GM18951 (cell line): ENCODE results near the gene GNB1.

ENCODE experiments used
- POLR2A ChIP-seq: IDR thresholded peaks from 4 replicates; pipeline ENCODE4 v1.6.1; 2011; ENCODE audit warnings: mild to moderate bottlenecking; ENCODE audit not compliant: insufficient read length, insufficient read depth; ENCODE audit errors: extremely low read depth
- in situ Hi-C: fragments of 300-500 bp; cut with MboI; formaldehyde crosslinking; loops from one replicate; pipeline ENCODE4 v1.12.0; 2022; ENCODE audit warnings: low sequenced_read_pairs, mixed read lengths, inconsistent platforms; ENCODE audit not compliant: unreplicated experiment

The GNB1 gene

GRCh38 chr1:1817221-1817620 is 73.7 kb downstream of the GNB1 start:
- in situ Hi-C loops: no loop called here
- TF ChIP-seq POLR2A: no peak

GRCh38 chr1:1815606-1816281 is 75.1 kb downstream of the GNB1 start:
- TF ChIP-seq POLR2A: no peak
- in situ Hi-C loops: no loop called here

GRCh38 chr1:1809489-1809888 is 81.4 kb downstream of the GNB1 start:
- in situ Hi-C loops: no loop called here

GRCh38 chr1:1808206-1808605 is 82.7 kb downstream of the GNB1 start:
- no peak for TF ChIP-seq POLR2A
- in situ Hi-C loops: no loop called here

More at GRCh38 chr1:1809489-1809888, 81.4 kb downstream of the GNB1 start:
- TF ChIP-seq POLR2A: no peak

- TF ChIP-seq POLR2A: no peak
- in situ Hi-C loops: no loop called here
These were observed 84.0 kb downstream of the GNB1 start for GRCh38 chr1:1806890-1807289.

- TF ChIP-seq POLR2A: no peak
- in situ Hi-C loops: no loop called here
These were observed 86.6 kb downstream of the GNB1 start for GRCh38 chr1:1804301-1804700.

GRCh38 chr1:1802871-1803270 is 88.0 kb downstream of the GNB1 start:
- in situ Hi-C loops: no loop called here
- TF ChIP-seq POLR2A: no peak

- no peak for TF ChIP-seq POLR2A
- in situ Hi-C loops: no loop called here
These were observed 91.2 kb downstream of the GNB1 start for GRCh38 chr1:1799716-1800115.

- no peak for TF ChIP-seq POLR2A
- in situ Hi-C loops: no loop called here
These were observed 93.1 kb downstream of the GNB1 start for GRCh38 chr1:1797731-1798341.

GRCh38 chr1:1796466-1796865 is 94.4 kb downstream of the GNB1 start:
- in situ Hi-C loops: no loop called here
- no peak for TF ChIP-seq POLR2A

GRCh38 chr1:1794999-1795398 is 95.9 kb downstream of the GNB1 start:
- in situ Hi-C loops: no loop called here

GRCh38 chr1:1793481-1794244 is 97.2 kb downstream of the GNB1 start:
- in situ Hi-C loops: no loop called here
- TF ChIP-seq POLR2A: no peak

More at GRCh38 chr1:1794999-1795398, 95.9 kb downstream of the GNB1 start:
- no peak for TF ChIP-seq POLR2A

GRCh38 chr1:1788646-1789431 is 102.0 kb downstream of the GNB1 start:
- no peak for TF ChIP-seq POLR2A
- in situ Hi-C loops: loop anchor here (5.0 kb wide), 1 partner anchor 98 kb away; no protein-coding TSS in a partner anchor
